A549 (cell line): ENCODE results near the gene FAM76A.
"Not testable (repeated sequence)": the region's sequence is repeated elsewhere in the genome, so short reads cannot be mapped to it uniquely, and the experiment has no call there.

Experiments
- CHD4 ChIP-seq: fragments of 200-600 bp; sonication (generic); IDR thresholded peaks from 2 replicates; pipeline ENCODE4 v1.6.1; 2016; ENCODE audit warnings: antibody characterized with exemption, mild to moderate bottlenecking, borderline replicate concordance
- CTCF ChIP-seq: fragments of >200 bp; sonication (Bioruptor Twin); formaldehyde crosslinking; IDR thresholded peaks from 3 replicates; pipeline ENCODE4 v1.5.1; 2016
- HOXB5 ChIP-seq: fragments of 250-450 bp; sonication (Bioruptor Pico); IDR thresholded peaks from 2 replicates; pipeline ENCODE4 v1.5.0; 2020; ENCODE audit warnings: mild to moderate bottlenecking, moderate library complexity
- MAZ ChIP-seq: fragments of 150-350 bp; IDR thresholded peaks from 2 replicates; pipeline ENCODE4 v1.6.1; 2014; ENCODE audit warnings: antibody characterized with exemption, low read depth, low read length, borderline replicate concordance
- MYC ChIP-seq: IDR thresholded peaks from 2 replicates; pipeline ENCODE4 v1.6.1; 2012; ENCODE audit warnings: mild to moderate bottlenecking, inconsistent platforms, low read length, improper control_type of control experiment, borderline replicate concordance
- PBX3 ChIP-seq: IDR thresholded peaks from 2 replicates; pipeline ENCODE4 v1.6.1; 2012
- POLR2A ChIP-seq: IDR thresholded peaks from 2 replicates; pipeline ENCODE4 v1.6.1; 2012; ENCODE audit warnings: mild to moderate bottlenecking, low read length
- REST ChIP-seq: fragments of 200-600 bp; sonication (generic); IDR thresholded peaks from 2 replicates; pipeline ENCODE4 v1.6.1; 2016; ENCODE audit warnings: antibody characterized with exemption, mild to moderate bottlenecking, moderate library complexity
- RFX5 ChIP-seq: fragments of 450-650 bp; IDR thresholded peaks from 2 replicates; pipeline ENCODE4 v1.7.1; 2014; ENCODE audit warnings: antibody characterized with exemption, mild to moderate bottlenecking, moderate library complexity
- SMC3 ChIP-seq: fragments of >200 bp; sonication (Bioruptor Twin); formaldehyde crosslinking; IDR thresholded peaks from 3 replicates; pipeline ENCODE4 v1.6.1; 2018; ENCODE audit warnings: inconsistent platforms
- USF2 ChIP-seq: fragments of 450-650 bp; IDR thresholded peaks from 2 replicates; pipeline ENCODE4 v1.6.1; 2014; ENCODE audit warnings: antibody characterized with exemption

- TF ChIP-seq HOXB5 (CRISPR knock-in tag); SMC3; CTCF; PBX3; USF2; RFX5; MAZ; REST; POLR2A; CHD4; MYC: not testable (repeated sequence)
Measured at GRCh38 chr1:27776276-27776675, 50.5 kb downstream of the FAM76A start.
